Urothelium cell line (cell line): ENCODE results near the gene SUMF1.
"Not testable (repeated sequence)": the region's sequence is repeated elsewhere in the genome, so short reads cannot be mapped to it uniquely, and the experiment has no call there.

ENCODE experiments used
- DNase-seq: peaks from one replicate; pipeline ENCODE4 v3.0.0; 2011; ENCODE audit warnings: low spot score, mixed read lengths
- FAIRE-seq: peaks from 2 replicates; lab custom pipeline; 2011; peaks lifted over from hg19 to GRCh38; lab: Jason Lieb, UNC

SUMF1 gene

GRCh38 chr3:4341336-4341675, 125.8 kb downstream of the SUMF1 start:
- DNase-seq (no peak), FAIRE-seq (no peak)

- FAIRE-seq (no peak), DNase-seq (no peak)
Measured at GRCh38 chr3:4340411-4341335, 126.4 kb downstream of the SUMF1 start.

DNA sequence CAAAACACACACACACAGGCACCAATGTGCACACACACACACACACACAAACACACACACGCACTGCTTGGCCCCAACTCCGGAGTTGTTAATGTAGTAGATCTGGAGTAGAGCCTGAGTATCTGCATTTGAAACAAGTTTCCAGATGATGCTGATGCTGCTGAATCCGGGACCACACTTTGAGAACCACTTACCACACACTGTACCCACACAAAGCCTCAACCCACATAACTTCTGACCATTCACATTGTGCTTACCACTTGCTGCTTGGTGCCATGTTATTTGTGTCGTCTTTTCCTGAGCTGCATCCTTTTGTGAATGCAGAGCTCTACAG, 127.0 kb downstream of the SUMF1 start:
- DNase-seq (no peak), FAIRE-seq (no peak)

GRCh38 chr3:4338751-4339150, 128.3 kb downstream of the SUMF1 start:
- DNase-seq (no peak), FAIRE-seq (no peak)

DNA sequence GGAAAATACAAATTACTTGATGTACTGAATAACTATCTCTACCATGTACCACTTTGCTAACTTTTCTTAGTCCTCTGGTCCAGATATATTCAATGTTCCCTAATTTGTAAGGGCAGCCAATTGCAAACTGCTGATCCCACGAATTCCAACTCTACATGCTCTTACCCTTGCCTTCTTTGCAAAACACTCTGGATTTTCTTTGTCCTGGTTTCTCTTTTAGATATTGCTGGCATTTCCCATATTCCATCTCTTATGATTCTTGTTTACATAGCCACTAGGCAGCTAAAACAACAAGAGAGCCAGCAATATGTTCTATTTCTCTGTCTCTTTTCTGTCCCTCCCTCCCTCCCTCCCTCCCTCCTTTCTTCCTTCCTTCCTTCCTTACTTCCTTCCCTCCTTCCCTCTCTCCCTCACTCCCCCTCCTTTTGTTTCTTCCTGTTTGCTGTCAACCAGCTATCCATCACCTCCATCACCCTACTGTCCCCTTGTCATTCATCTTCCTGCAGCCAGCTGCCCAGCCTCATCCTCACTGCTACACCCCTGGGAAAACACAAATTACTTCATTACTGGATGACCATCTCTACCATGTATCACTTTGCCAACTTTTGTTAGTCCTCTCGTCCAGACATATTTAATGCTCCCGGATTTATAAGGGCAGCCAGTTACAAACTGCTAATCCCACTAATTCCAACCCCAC, 130.1 kb downstream of the SUMF1 start:
- DNase-seq (no peak), FAIRE-seq (no peak)

GRCh38 chr3:4335840-4336562, 131.1 kb downstream of the SUMF1 start:
- DNase-seq (no peak), FAIRE-seq (no peak)

DNA sequence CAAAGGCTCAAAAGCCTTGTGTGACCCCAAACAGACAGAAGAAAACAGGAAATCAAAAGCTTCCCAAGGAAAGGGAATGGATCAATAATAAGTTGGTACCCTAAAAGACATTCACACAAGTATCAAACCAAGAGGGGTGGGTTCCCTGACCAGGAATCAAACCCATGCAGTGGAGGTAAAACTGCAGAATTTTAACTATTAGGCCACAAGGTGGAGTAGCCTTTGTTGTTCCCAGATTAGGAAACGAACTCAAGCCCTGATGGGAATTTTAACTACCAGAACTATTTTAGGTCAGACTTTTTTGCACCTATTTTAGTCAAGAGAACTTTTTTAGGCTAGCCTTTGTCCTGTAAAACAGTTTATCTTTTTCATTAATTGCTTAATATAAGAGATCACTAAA, 132.5 kb downstream of the SUMF1 start:
- DNase-seq: no peak
- no peak for FAIRE-seq

DNA sequence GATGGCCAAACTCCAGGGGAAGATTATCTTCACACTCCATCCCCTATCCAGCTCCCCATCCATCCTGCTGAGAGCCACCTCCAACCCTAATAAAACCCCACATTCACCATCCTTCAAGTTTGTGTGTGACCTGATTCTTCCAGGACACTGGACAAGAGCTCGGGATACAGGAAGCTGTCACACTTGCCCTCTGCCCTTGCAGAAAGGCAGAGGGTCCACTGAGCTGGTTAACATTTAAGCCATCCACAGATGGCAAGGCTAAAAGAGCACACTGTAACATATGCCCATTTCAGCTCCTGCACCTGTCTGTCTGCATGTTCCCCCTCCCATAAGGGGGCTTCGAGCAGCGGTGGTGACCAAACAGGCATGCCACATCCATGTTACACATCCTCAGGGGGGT, 134.1 kb downstream of the SUMF1 start:
- FAIRE-seq (no peak), DNase-seq (no peak)

- FAIRE-seq: peak; percentile 5
- DNase-seq: no peak
Measured at GRCh38 chr3:4332574-4332973, 134.5 kb downstream of the SUMF1 start.

GRCh38 chr3:4332111-4332510, 135.0 kb downstream of the SUMF1 start:
- FAIRE-seq: no peak
- DNase-seq: no peak

DNA sequence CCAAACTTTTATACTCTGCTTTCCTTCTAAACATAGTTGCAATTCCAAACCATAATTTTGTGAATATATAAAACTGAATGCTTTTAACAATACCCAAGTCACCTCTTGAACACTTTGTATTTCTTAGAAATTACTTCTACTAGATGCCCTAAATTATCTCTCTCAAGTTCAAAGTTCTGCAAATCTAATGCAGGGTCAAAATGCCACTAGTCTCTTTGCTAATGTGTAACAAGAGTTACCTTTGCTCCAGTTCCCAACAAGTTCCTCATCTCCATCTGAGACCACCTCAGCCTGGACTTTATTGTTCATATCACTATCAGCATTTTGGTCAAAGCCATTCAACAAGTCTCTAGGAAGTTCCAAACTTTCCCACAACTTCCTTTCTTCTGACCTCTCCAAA, 137.3 kb downstream of the SUMF1 start:
- FAIRE-seq: not testable (repeated sequence)

GRCh38 chr3:4326868-4327267, 140.2 kb downstream of the SUMF1 start:
- FAIRE-seq: no peak
- no peak for DNase-seq

More for the DNA sequence above, 137.3 kb downstream of the SUMF1 start:
- DNase-seq: not testable (repeated sequence)

GRCh38 chr3:4323246-4324027, 143.6 kb downstream of the SUMF1 start:
- DNase-seq (no peak), FAIRE-seq (no peak)

- DNase-seq: no peak
Measured at GRCh38 chr3:4322635-4323034, 144.4 kb downstream of the SUMF1 start.

GRCh38 chr3:4321732-4322131, 145.3 kb downstream of the SUMF1 start:
- DNase-seq (no peak), FAIRE-seq (no peak)

More at GRCh38 chr3:4322635-4323034, 144.4 kb downstream of the SUMF1 start:
- peak; percentile 23 for FAIRE-seq

DNA sequence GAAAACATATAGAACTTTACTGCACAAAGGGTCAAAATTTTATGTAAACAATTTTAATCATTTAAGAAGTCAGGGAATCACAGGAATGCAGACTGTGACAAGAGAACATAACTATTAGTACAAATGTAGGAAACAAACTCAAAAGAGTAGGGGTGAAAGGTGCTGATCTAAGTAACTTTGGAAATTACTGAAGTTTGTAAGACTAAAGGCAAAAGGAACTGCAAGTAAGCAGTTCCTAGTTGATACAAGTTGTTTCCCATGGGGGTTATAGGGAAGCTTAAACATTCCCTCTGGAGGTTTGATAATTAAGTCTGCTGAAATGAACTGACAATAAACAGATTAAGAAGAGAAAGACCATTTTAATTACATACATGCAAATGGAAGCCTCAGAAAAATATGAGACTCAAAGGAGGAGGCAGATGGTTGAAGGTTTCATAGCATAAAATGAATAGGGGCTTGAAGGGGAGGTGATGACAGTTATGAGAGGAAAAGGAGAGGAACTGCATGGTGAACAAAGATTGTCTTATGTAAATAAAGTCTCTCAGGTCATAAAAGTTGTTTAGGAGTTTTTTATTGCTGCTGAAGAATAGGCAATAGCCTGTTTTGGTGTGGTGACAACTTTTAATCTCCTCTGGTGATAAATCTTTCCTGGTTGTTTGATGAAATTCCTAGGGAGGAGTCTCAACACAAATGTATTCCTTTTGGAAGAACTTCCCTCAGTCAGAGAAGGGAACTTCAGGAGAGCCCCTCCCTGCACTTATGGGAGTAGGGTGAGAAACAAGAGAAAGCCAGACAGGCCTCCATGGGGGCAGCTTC, 146.8 kb downstream of the SUMF1 start:
- no peak for FAIRE-seq

GRCh38 chr3:4314688-4315087, 152.4 kb downstream of the SUMF1 start:
- no peak for FAIRE-seq
- no peak for DNase-seq

More for the DNA sequence above, 146.8 kb downstream of the SUMF1 start:
- no peak for DNase-seq

GRCh38 chr3:4313606-4314293, 153.3 kb downstream of the SUMF1 start:
- no peak for DNase-seq
- FAIRE-seq: peak; percentile 61

- DNase-seq (no peak), FAIRE-seq (no peak)
Measured at GRCh38 chr3:4311496-4311895, 155.6 kb downstream of the SUMF1 start.
